Right lobe of liver (tissue), 6 donors: ENCODE data around the gene SYNGR3. TPM values are rescaled to one million over a fixed set of nuclear protein-coding genes. Genes with fewer than 3 reads are reported as not detected.
A peak's percentile ranks its signal among the peaks of the same experiment; 100 is the strongest.

Experiments
- ATAC-seq, 4 donors: fragments of 200-7000 bp; cut with Tn5 transposase; one replicate each; pipeline ENCODE4 v1.9.1; 2020; ENCODE audit warnings: mild to moderate bottlenecking in 4 of 4, moderate library complexity in 4 of 4
- DNase-seq, 3 donors: peaks; one replicate each; pipeline ENCODE4 v3.0.0-alpha.2; 2020
- H3K27ac ChIP-seq, 3 donors: fragments of 200-600 bp; one replicate each; pipeline ENCODE4 v1.8.0; 2022
- H3K27me3 ChIP-seq, 2 donors: fragments of 200-600 bp; one replicate each; pipeline ENCODE4 v1.8.0; 2022
- H3K36me3 ChIP-seq, 4 donors: fragments of 200-600 bp; sonication (generic) in 1 of 4; one replicate each; pipeline versions ENCODE4 v1.5.1 to v1.8.0; 2017 to 2022; ENCODE audit warnings: control low read depth in 1 of 4
- H3K4me1 ChIP-seq, 4 donors: fragments of 200-600 bp; sonication (generic) in 1 of 4; one replicate each; pipeline versions ENCODE4 v1.5.1 to v1.8.0; 2017 to 2022; ENCODE audit warnings: control low read depth in 1 of 4
- H3K4me3 ChIP-seq, 3 donors: fragments of 200-600 bp; one replicate each; pipeline ENCODE4 v1.8.0; 2022
- H3K9me3 ChIP-seq, 4 donors: fragments of 200-600 bp; sonication (generic) in 1 of 4; one replicate each; pipeline versions ENCODE4 v1.5.1 to v1.8.0; 2017 to 2022; ENCODE audit warnings: control low read depth in 1 of 4
- POLR2A ChIP-seq: fragments of 450-650 bp; IDR thresholded peaks from one replicate; pipeline ENCODE4 v1.6.1; 2017; ENCODE audit warnings: antibody characterized with exemption, mild to moderate bottlenecking
- WGBS: methylation state at CpG from one replicate; pipeline ENCODE4 v1.1.6; 2018; ENCODE audit warnings: low coverage, low lambda C conversion rate; ENCODE audit not compliant: insufficient coverage; ENCODE audit errors: missing lambda C conversion rate; 5-methylcytosine and 5-hydroxymethylcytosine counted together
- intact Hi-C, 2 donors: fragments of 100-400 bp; cut with DNase I; formaldehyde crosslinking; loops; one replicate each; pipeline versions ENCODE4 v1.11.2 to v1.14.1; 2022
- long read RNA-seq: library from polyadenylated mRNA; unstranded; transcript quantifications from one replicate; pipeline ENCODE4 v2.0.0, GENCODE V29; 2019
- total RNA-seq, 6 experiments: library from RNA; depleted of rRNA in 2 of 6; stranded (reverse); fragments of >200 nt in 2 of 6; fragmentation: NEBNext Ultra II Directional in 3 of 6; extraction: Animal tissue kit (Norgen Biotek cat#: 25700) in 3 of 6; gene quantifications; one replicate each; pipeline versions ENCODE4 v1.1.0 to v1.2.4, GENCODE V29; 2016 to 2023
- TF ChIP-seq, protein P1 (sequence below), 4 donors: fragments of 200-600 bp in 3 of 4; fragments of 450-650 bp in 1 of 4; IDR thresholded peaks; one replicate each; pipeline versions ENCODE4 v1.5.1 to v1.8.0; 2016 to 2022; ENCODE audit warnings: antibody characterized with exemption in 4 of 4, mild to moderate bottlenecking in 2 of 4
- donor health status: DM: no; HTN: yes; CAD: no.
- donor health status: DM: no; HTN: no; CAD: no.
- donor health status: DM: no; HTN: no; CAD: no.
- donor health status: DM: no; HTN: yes; CAD: no.
- donor health status: DM: no; HTN: yes; CAD: no.

The SYNGR3 gene
- under 1 TPM in 1 of 6 experiments, not detected in 5; 0.22 TPM for total RNA-seq
- long read RNA-seq = 0 reads

DNA sequence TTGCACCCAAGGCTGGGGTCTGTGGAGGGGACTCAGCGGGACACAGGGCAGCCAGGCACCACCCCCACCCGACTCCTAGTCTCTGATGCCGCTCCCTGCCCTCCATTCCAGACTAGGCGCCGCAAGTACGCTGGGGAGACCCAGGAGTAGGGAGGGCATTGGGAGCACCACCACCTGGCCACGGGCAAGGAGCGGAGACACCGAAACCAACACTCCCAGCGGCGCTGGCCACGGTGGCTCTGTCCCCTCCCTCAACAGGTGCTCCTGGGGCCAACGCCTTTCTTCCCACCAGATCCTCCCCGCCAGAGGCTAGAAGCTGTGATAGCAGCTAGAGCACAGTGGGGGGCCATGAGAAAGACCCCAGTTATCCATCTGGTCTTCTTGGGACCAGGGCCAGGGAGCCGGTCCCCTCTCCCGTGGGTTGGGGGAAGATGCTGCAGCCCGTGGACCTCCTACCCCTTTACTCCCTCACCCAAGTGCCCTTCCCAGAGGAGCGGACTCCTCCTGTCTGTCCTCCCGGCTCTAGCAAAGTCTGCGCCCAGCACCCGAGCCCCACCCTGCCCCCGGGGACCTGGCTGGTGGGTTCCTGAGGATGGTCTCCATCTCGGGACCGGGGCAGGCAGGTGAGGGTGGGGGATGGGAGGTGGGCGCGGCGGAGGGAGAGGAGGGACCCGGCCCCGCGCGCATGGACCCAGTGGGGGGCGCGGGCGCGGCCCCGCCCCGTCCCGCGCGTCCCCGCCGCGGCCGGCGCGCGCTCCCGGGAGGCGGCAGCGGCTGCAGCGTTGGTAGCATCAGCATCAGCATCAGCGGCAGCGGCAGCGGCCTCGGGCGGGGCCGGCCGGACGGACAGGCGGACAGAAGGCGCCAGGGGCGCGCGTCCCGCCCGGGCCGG, at the start of gene SYNGR3:
Gene SYNGR3, plus strand, starts transcription at position 762 of the 892 bp plus-strand sequence. CDS start 133 bp downstream, outside the sequence.
- DNase-seq (peak in 1 of 3 donors; percentile 26), ATAC-seq (no peak)
- Histone ChIP-seq H3K27ac (no peak within 1 kb of the TSS), H3K9me3 (no peaks in the 10 kb centered on the region), H3K36me3 (peaks cover 0 to 13% (median 0%) of the 10 kb centered on the region in 4 donors), H3K27me3 (peaks cover 0 to 7% of the 10 kb centered on the region in 2 donors), H3K4me1 (peaks cover 0 to 25% (median 8%) of the 10 kb centered on the region in 4 donors), H3K4me3 (no peak within 1 kb of the TSS)
- no peak for TF ChIP-seq POLR2A
- TF ChIP-seq, protein P1, sequence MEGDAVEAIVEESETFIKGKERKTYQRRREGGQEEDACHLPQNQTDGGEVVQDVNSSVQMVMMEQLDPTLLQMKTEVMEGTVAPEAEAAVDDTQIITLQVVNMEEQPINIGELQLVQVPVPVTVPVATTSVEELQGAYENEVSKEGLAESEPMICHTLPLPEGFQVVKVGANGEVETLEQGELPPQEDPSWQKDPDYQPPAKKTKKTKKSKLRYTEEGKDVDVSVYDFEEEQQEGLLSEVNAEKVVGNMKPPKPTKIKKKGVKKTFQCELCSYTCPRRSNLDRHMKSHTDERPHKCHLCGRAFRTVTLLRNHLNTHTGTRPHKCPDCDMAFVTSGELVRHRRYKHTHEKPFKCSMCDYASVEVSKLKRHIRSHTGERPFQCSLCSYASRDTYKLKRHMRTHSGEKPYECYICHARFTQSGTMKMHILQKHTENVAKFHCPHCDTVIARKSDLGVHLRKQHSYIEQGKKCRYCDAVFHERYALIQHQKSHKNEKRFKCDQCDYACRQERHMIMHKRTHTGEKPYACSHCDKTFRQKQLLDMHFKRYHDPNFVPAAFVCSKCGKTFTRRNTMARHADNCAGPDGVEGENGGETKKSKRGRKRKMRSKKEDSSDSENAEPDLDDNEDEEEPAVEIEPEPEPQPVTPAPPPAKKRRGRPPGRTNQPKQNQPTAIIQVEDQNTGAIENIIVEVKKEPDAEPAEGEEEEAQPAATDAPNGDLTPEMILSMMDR (IDR thresholded peaks at IDR 0.05) = no peak
- WGBS = 8% methylated on average over 8 of the region's 67 CpGs
- intact Hi-C loops = no loop called here

DNA sequence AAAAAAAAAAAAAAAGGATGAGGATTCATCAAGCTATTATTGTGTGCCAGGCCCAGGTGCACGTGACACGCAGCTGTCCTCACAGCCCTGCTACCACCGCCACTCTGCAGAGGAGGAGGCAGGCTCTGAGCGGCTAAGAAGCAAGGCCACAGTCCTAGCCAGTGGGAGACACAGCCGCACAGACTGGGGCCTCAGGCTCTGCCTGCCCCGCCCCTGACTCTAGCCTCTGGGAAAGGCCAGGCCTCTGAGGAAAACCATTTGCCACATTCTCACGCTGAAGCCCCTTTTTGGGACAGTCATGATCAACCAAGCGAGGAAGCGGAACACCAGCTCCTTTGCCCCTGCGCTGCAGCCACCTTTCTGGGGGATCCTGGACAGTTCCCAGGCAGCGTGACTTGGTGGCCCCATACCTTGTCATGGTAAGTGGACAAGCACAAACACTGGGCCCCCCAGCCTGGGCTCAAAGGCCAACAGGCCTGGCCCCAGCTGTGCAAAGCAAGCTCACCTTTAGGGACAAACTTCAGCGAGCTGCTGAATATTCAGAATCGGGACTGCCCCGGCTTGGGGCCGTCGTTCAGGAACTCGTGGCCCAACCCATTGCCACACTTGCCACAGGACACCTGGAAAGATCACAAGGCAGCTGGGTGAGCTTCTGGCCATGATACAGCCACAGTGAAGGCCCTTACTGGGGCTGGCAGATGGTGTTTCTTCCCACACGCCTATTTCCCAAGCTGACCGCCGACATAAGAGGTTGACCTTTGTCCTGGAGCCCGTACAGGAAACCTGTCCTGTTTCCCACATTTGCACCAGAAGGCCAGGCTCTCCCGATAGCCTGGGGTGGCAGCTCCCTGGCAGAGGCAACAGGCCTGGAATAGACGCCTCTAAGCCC, 49.3 kb upstream of the SYNGR3 start:
- Histone ChIP-seq H3K27me3 (no peaks in the 10 kb centered on the region), H3K36me3 (peaks cover 0 to 41% (median 17%) of the 10 kb centered on the region in 4 donors), H3K4me3 (peak overlapping the region; percentile 75 to 83 (median 79)), H3K27ac (peak overlapping the region; percentile 36 to 85 (median 73)), H3K4me1 (peaks cover 0 to 48% (median 16%) of the 10 kb centered on the region in 4 donors), H3K9me3 (no peaks in the 10 kb centered on the region)
- WGBS = 20% methylated on average over 1 of the region's 23 CpGs
- TF ChIP-seq, protein P1 (IDR thresholded peaks at IDR 0.05) = no peak
- peak; percentile 87 for TF ChIP-seq POLR2A
- ATAC-seq (peak; percentile 27 to 51 (median 44)), DNase-seq (peak; percentile 58 to 90 (median 87))
- intact Hi-C loops = no loop called here

DNA sequence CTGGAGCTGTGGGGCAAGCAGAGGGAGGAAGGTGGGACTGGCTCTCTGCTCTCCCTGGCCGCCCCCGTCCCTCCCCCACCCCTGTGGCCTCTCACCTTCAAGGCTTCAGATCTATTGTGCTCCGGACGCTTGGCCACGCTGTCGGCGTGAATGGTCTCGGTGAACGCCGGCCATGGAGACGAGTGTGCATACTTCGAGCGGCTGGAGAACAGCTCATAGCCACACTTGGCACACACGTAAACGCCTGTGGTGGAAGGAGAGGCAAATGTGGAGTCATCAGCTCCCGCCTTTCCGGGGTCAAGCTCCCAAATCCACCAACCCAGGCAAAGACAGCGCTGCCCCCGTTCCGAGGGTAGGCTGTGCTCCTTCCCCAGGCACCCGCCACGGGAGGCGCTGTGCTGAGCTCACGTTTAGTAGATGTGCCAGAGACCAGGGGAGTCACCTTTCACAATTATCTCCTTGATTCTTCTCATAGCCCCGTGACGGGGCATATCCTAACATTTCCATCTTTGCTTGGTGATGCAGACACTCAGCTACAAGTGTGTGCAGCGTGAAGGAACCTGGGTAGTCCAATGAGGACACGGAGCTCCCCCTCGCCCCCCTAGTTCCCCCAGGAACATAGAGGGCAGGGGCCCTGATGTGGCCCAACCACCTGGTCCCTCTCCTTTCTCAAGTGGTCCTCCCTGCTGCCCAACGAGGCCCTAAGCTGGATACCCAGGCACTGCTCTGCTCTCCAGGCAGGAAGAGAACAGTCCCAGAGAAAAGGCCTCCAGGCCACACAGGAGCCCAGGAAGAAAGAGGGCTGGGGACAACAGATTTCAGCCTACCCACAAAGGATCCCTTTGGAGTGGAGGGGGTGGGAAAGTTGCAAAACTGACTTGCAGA, 48.4 kb upstream of the SYNGR3 start:
- no peaks in the 10 kb centered on the region for H3K27me3 ChIP-seq
- ATAC-seq (peak; percentile 27 to 48 (median 44)), DNase-seq (peak; percentile 78 to 82 (median 80))
- WGBS = 6% methylated on average over 10 of the region's 30 CpGs
- peak overlapping the region; percentile 36 to 85 (median 73) for H3K27ac ChIP-seq
- peaks cover 0 to 41% (median 17%) of the 10 kb centered on the region in 4 donors for H3K36me3 ChIP-seq
- H3K9me3 ChIP-seq = no peaks in the 10 kb centered on the region
- intact Hi-C loops = no loop called here
- peak overlapping the region; percentile 75 to 83 (median 79) for H3K4me3 ChIP-seq
- peaks cover 0 to 48% (median 16%) of the 10 kb centered on the region in 4 donors for H3K4me1 ChIP-seq
- no peak for TF ChIP-seq POLR2A
- TF ChIP-seq, protein P1 (IDR thresholded peaks at IDR 0.05) = peak; percentile 46 to 60 (median 52)
